ENCODE measurements around the gene STEAP2. TPM values are rescaled to one million over a fixed set of nuclear protein-coding genes. Genes with fewer than 3 reads are reported as not detected.

STEAP2 gene
- total RNA-seq, 2 donors from 2014 or later, result 4.0 to 11.0 TPM

DNA sequence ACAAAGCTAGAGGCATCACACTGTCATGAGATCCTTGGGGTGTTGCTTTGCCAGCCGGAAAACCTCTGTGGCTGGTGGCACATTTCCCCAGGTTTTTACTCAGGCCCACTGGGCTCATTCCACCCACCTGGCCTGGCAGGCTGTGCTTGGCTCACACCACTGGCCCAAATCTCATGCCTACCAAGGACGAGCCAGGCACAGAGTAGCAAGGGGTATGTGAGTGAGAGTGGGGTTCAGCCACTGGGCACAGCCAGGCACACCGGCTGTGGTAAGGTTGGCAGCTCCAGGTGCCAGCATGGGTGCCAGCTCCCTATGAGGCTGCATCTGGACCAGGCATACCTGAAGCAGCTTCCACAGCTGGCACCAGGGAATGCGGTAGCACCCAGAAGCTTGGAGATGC lies 35.9 kb upstream of the STEAP2 start:
- WGBS, 2 experiments (ENCODE audit: insufficient coverage in 1 of 2, insufficient read length in 1 of 2), result 95 to 100% methylated on average over 2 to 4 of the region's 4 CpGs
- Histone ChIP-seq H3K27ac (ENCODE audit: low read depth, low read length) (no peak overlapping the region), H3K9me3 (ENCODE audit: control insufficient read depth, low read length) (peaks cover 8% of the 10 kb centered on the region), H3K4me1 (ENCODE audit: control insufficient read depth, insufficient read depth, low read length) (no peaks in the 10 kb centered on the region), H3K4me3 (ENCODE audit: low read length) (no peak overlapping the region), H3K36me3 (ENCODE audit: control insufficient read depth, insufficient read depth, low read length) (no peaks in the 10 kb centered on the region), H3K27me3 (ENCODE audit: control insufficient read depth, insufficient read depth, low read length, poor library complexity, severe bottlenecking) (no peaks in the 10 kb centered on the region), H3K9ac (ENCODE audit: extremely low read depth, low read length, poor library complexity, severe bottlenecking) (no peak overlapping the region)
- H3K4me3 Mint-ChIP-seq, result no peak overlapping the region
- H3K9me3 Mint-ChIP-seq, result peaks cover 4% of the 10 kb centered on the region
- H3K4me1 Mint-ChIP-seq, result no peaks in the 10 kb centered on the region
- no peaks in the 10 kb centered on the region for H3K27me3 Mint-ChIP-seq (ENCODE audit: insufficient read depth)
- H3K27ac Mint-ChIP-seq, result no peak overlapping the region
- no peaks in the 10 kb centered on the region for H3K36me3 Mint-ChIP-seq (ENCODE audit: low read depth)
- TF ChIP-seq CTCF (conservative IDR thresholded peaks at IDR 0.05), result no peak
- DNase-seq, result no peak

GRCh38 chr7:90176195-90176594 lies 35.3 kb upstream of the STEAP2 start:
- Histone ChIP-seq H3K9ac (ENCODE audit: extremely low read depth, low read length, poor library complexity, severe bottlenecking) (no peak overlapping the region), H3K4me1 (ENCODE audit: control insufficient read depth, insufficient read depth, low read length) (no peaks in the 10 kb centered on the region), H3K27me3 (ENCODE audit: control insufficient read depth, insufficient read depth, low read length, poor library complexity, severe bottlenecking) (no peaks in the 10 kb centered on the region), H3K27ac (ENCODE audit: low read depth, low read length) (no peak overlapping the region), H3K36me3 (ENCODE audit: control insufficient read depth, insufficient read depth, low read length) (no peaks in the 10 kb centered on the region), H3K9me3 (ENCODE audit: control insufficient read depth, low read length) (peaks cover 8% of the 10 kb centered on the region), H3K4me3 (ENCODE audit: low read length) (no peak overlapping the region)
- Mint-ChIP-seq H3K27ac (no peak overlapping the region), H3K4me1 (no peaks in the 10 kb centered on the region), H3K27me3 (ENCODE audit: insufficient read depth) (no peaks in the 10 kb centered on the region), H3K9me3 (peaks cover 4% of the 10 kb centered on the region), H3K36me3 (ENCODE audit: low read depth) (no peaks in the 10 kb centered on the region), H3K4me3 (no peak overlapping the region)
- no peak for DNase-seq
- WGBS, 2 experiments (ENCODE audit: insufficient coverage in 1 of 2, insufficient read length in 1 of 2), result 97 to 100% methylated on average over 1 of the region's 1 CpG
- no peak for TF ChIP-seq CTCF (conservative IDR thresholded peaks at IDR 0.05)

DNA sequence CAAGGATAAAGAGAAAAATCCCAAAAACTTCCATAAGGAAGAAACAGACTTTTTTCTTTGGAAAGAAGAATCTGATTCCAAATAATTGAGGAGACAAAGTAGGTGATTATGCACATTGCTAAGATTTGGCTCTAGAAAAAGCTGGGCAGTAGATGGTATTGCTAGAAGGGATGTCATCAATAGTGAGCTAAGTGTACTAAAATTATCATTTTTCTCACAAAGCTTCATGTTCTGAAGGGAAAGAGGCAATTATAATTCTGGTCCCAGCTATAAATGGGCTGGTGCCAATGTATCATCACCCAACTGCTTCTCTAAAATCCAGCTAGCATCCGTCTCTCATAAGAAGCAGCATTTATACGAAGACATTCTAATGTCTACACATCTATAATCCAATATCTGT lies 33.4 kb upstream of the STEAP2 start:
- peaks cover 8% of the 10 kb centered on the region for H3K9me3 ChIP-seq (ENCODE audit: control insufficient read depth, low read length)
- Mint-ChIP-seq H3K27ac (no peak overlapping the region), H3K36me3 (ENCODE audit: low read depth) (no peaks in the 10 kb centered on the region), H3K4me1 (no peaks in the 10 kb centered on the region), H3K9me3 (peaks cover 4% of the 10 kb centered on the region), H3K4me3 (no peak overlapping the region), H3K27me3 (ENCODE audit: insufficient read depth) (no peaks in the 10 kb centered on the region)
- H3K4me1 ChIP-seq (ENCODE audit: control insufficient read depth, insufficient read depth, low read length), result no peaks in the 10 kb centered on the region
- 92% methylated on average over 2 of the region's 2 CpGs; no CpG with 5 or more reads in 1 of the 2 experiments for WGBS, 2 experiments (ENCODE audit: insufficient coverage in 1 of 2, insufficient read length in 1 of 2)
- no peak for TF ChIP-seq CTCF (conservative IDR thresholded peaks at IDR 0.05)
- no peak overlapping the region for H3K9ac ChIP-seq (ENCODE audit: extremely low read depth, low read length, poor library complexity, severe bottlenecking)
- H3K4me3 ChIP-seq (ENCODE audit: low read length), result no peak overlapping the region
- no peak overlapping the region for H3K27ac ChIP-seq (ENCODE audit: low read depth, low read length)
- no peaks in the 10 kb centered on the region for H3K27me3 ChIP-seq (ENCODE audit: control insufficient read depth, insufficient read depth, low read length, poor library complexity, severe bottlenecking)
- no peaks in the 10 kb centered on the region for H3K36me3 ChIP-seq (ENCODE audit: control insufficient read depth, insufficient read depth, low read length)
- DNase-seq, result no peak
